Placental epithelial cell (primary cell): ENCODE results near the gene GNA15. TPM values are rescaled to one million over a fixed set of nuclear protein-coding genes. Genes with fewer than 3 reads are reported as not detected.

Experiments used
- total RNA-seq: library from RNA; depleted of rRNA; stranded (reverse); fragments of >200 nt; gene quantifications from 2 replicates; pipeline ENCODE4 v1.2.3, GENCODE V29; 2012

The GNA15 gene, protein sequence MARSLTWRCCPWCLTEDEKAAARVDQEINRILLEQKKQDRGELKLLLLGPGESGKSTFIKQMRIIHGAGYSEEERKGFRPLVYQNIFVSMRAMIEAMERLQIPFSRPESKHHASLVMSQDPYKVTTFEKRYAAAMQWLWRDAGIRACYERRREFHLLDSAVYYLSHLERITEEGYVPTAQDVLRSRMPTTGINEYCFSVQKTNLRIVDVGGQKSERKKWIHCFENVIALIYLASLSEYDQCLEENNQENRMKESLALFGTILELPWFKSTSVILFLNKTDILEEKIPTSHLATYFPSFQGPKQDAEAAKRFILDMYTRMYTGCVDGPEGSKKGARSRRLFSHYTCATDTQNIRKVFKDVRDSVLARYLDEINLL
- 30.6 and 88.0 TPM in 2 replicates for total RNA-seq

GRCh38 chr19:3135961-3136683 lies at the start of gene GNA15:
TSS of gene GNA15 (plus strand) at chr19:3136033. CDS start at chr19:3136451, 418 bp downstream.

GRCh38 chr19:3178377-3178972 lies 42.6 kb downstream of the GNA15 start, which contains the start of gene S1PR4:
TSS of gene S1PR4 (plus strand) at chr19:3178769. CDS start at chr19:3178793, 24 bp downstream.

DNA sequence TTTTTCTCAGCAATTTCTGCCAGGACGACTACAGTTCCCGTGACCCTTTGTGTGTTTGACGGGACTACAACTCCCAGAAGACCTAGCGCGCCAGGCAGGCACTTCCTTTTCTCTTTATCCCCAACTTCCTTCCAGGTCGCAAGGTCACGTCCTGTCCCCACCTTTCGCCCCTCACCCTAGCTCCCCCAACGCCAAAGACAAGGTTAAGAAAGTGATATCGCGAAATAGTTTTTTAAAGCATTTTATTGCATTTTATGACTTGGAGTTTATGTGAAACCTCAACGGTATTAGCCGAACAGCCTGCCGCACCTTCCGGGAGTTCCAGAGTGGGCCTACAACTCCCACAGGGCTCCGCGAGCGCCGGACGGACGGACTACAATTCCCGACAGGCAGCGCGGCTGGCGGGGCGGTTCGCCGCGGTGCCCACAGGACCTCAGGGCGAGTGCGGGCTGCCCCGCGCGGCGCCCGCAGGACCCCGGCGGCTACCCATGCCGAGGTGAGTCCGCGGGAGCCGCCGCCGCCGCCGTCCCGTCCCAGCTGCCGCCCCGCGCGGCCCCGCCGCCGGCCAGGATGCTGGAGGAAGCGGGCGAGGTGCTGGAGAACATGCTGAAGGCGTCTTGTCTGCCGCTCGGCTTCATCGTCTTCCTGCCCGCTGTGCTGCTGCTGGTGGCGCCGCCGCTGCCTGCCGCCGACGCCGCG lies 49.8 kb downstream of the GNA15 start, which contains the start of gene NCLN:
Gene NCLN, plus strand, starts transcription at position 470 of the 699 bp plus-strand sequence. Its CDS starts 101 bp downstream, at position 571.

Other genes with a start within 250 kb of the GNA15 start
- gene ZNF57, start 235.1 kb upstream of the GNA15 start, total RNA-seq: 3.1 and 5.5 TPM in 2 replicates
- 1.6 and 3.5 TPM in 2 replicates for gene ZNF77, start 191.1 kb upstream of the GNA15 start, total RNA-seq
- gene TLE6, start 158.5 kb upstream of the GNA15 start, total RNA-seq: not detected in 2 replicates
- 0.11 and 3.1 TPM in 2 replicates for gene TLE2, start 106.8 kb upstream of the GNA15 start, total RNA-seq
- 126 and 178 TPM in 2 replicates for gene TLE5, start 73.5 kb upstream of the GNA15 start, total RNA-seq
- 31.0 and 44.0 TPM in 2 replicates for gene GNA11, start 41.7 kb upstream of the GNA15 start, total RNA-seq
- 0.11 and 0.39 TPM in 2 replicates for gene S1PR4, start 42.7 kb downstream of the GNA15 start, total RNA-seq
- gene NCLN, start 49.9 kb downstream of the GNA15 start, total RNA-seq: 17.7 and 74.4 TPM in 2 replicates
- gene CELF5, start 88.6 kb downstream of the GNA15 start, total RNA-seq: not detected in 2 replicates
- 15.8 and 16.9 TPM in 2 replicates for gene NFIC, start 230.6 kb downstream of the GNA15 start, total RNA-seq